Keratinocyte (primary cell): Measurements from ENCODE around the gene KIF26A. TPM values are rescaled to one million over a fixed set of nuclear protein-coding genes. Genes with fewer than 3 reads are reported as not detected.

Source experiments
- DNase-seq: peaks from one replicate; pipeline ENCODE4 v3.0.0-alpha.2; 2011; ENCODE audit warnings: low read depth, missing footprints, low spot score
- FAIRE-seq: peaks from 2 replicates; lab custom pipeline; 2011; peaks lifted over from hg19 to GRCh38; lab: Jason Lieb, UNC
- H2AFZ ChIP-seq: 2 replicates; pipeline ENCODE4 v1.6.0; 2012; ENCODE audit warnings: low read length, control low read depth, inconsistent platforms; ENCODE audit not compliant: control insufficient read depth
- H3K27ac ChIP-seq: 2 replicates; pipeline ENCODE4 v1.5.1; 2011; ENCODE audit warnings: low read length; ENCODE audit not compliant: control insufficient read depth, insufficient read depth
- H3K27me3 ChIP-seq: 3 replicates; pipeline ENCODE4 v1.6.0; 2011; ENCODE audit warnings: low read length; ENCODE audit not compliant: control insufficient read depth, insufficient read depth; ENCODE audit errors: extremely low read depth
- H3K36me3 ChIP-seq, 2 experiments: 2 replicates in 1 of 2; 3 replicates in 1 of 2; pipeline ENCODE4 v1.5.1; 2011; ENCODE audit warnings: low read length in 2 of 2, mild to moderate bottlenecking in 1 of 2; ENCODE audit not compliant: control insufficient read depth in 2 of 2, insufficient read depth in 2 of 2; ENCODE audit errors: extremely low read depth in 1 of 2
- H3K4me1 ChIP-seq: 3 replicates; pipeline ENCODE4 v1.5.1; 2011; ENCODE audit warnings: low read length; ENCODE audit not compliant: control insufficient read depth, insufficient read depth; ENCODE audit errors: extremely low read depth
- H3K4me2 ChIP-seq: 3 replicates; pipeline ENCODE4 v1.6.0; 2011; ENCODE audit warnings: low read depth, low read length; ENCODE audit not compliant: control insufficient read depth, insufficient read depth; ENCODE audit errors: extremely low read depth
- H3K4me3 ChIP-seq, 3 experiments: fragments of 200-600 bp in 1 of 3; sonication (generic) in 1 of 3; 2 replicates in 2 of 3; 3 replicates in 1 of 3; pipeline ENCODE4 v1.5.1; 2011 to 2016; ENCODE audit warnings: low read length in 3 of 3, mild to moderate bottlenecking in 3 of 3, control low read depth in 2 of 3, inconsistent platforms in 1 of 3, low read depth in 1 of 3, mixed read lengths in 1 of 3, mixed run types in 1 of 3, moderate library complexity in 1 of 3; ENCODE audit not compliant: control insufficient read depth in 2 of 3, insufficient read depth in 2 of 3; ENCODE audit errors: extremely low read depth in 1 of 3
- H3K79me2 ChIP-seq: 2 replicates; pipeline ENCODE4 v1.6.0; 2012; ENCODE audit warnings: low read length; ENCODE audit not compliant: control insufficient read depth, insufficient read depth
- H3K9ac ChIP-seq: 3 replicates; pipeline ENCODE4 v1.6.0; 2011; ENCODE audit warnings: low read length; ENCODE audit not compliant: control insufficient read depth, insufficient read depth; ENCODE audit errors: extremely low read depth
- H3K9me1 ChIP-seq: 3 replicates; pipeline ENCODE4 v1.6.0; 2011; ENCODE audit warnings: low read length; ENCODE audit not compliant: control insufficient read depth, insufficient read depth; ENCODE audit errors: extremely low read depth
- H3K9me3 ChIP-seq: 2 replicates; pipeline ENCODE4 v1.5.1; 2012; ENCODE audit warnings: low read depth, low read length; ENCODE audit not compliant: control insufficient read depth
- H4K20me1 ChIP-seq: 3 replicates; pipeline ENCODE4 v1.6.0; 2011; ENCODE audit warnings: low read length; ENCODE audit not compliant: control insufficient read depth, insufficient read depth; ENCODE audit errors: extremely low read depth
- EZH2 ChIP-seq: IDR thresholded peaks from one replicate; pipeline ENCODE4 v1.6.1; 2012; ENCODE audit warnings: inconsistent platforms, mild to moderate bottlenecking, low read length, moderate library complexity
- dilution Hi-C: fragments of 300-500 bp; cut with MboI; formaldehyde crosslinking; loops from one replicate; pipeline ENCODE4 v1.7.0; 2020; ENCODE audit warnings: low sequenced_read_pairs; ENCODE audit not compliant: extremely low pct_ligation_motif_present
- polyA plus RNA-seq, 5 experiments: library from polyadenylated mRNA; depleted of rRNA in 3 of 5; stranded (reverse) in 3 of 5; stranded (forward) in 1 of 5; unstranded in 1 of 5; fragments of >200 nt; gene quantifications; 1 replicate in 1 of 5; 2 replicates in 3 of 5; 3 replicates in 1 of 5; pipeline versions ENCODE4 v1.2.1 to v1.2.3, GENCODE V29; 2011 to 2012; ENCODE audit warnings: missing spikeins in 2 of 5, low read depth in 1 of 5, low replicate concordance in 1 of 5
- TF ChIP-seq, protein P1 (sequence below), 3 experiments: IDR thresholded peaks in 1 of 3; conservative IDR thresholded peaks in 1 of 3; optimal IDR thresholded peaks in 1 of 3; 2 replicates in 2 of 3; 3 replicates in 1 of 3; pipeline versions ENCODE3 to v1.5.1; 2011; ENCODE audit warnings: low read length in 3 of 3, mild to moderate bottlenecking in 3 of 3, moderate library complexity in 2 of 3, control low read depth in 1 of 3, inconsistent platforms in 1 of 3; ENCODE audit not compliant: insufficient read depth in 2 of 3; ENCODE audit errors: extremely low read depth in 1 of 3

The KIF26A gene
- polyA plus RNA-seq, 1 donor (not counting 4 experiments of a cell fraction or from before 2014, with no cell fraction given) = 0.07 TPM

DNA sequence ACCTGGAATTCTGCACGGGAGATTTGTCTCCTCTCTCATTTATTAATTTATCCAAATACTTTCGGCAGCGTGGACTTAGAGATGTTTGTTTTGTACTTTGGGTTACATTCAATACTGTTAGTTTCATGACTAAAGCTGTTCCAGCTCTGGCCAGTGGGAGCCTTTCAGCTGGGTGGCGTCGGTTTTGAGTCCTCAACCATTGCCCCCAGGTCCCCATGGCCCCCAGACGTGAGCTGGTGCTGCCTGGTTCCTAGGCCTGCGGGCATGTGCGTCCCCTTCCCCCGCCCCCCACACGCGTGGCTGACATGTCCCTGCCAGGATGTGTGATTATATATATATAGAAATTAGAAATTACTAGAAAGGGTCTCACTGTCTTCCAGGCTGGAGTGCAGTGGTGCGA lies 48.2 kb downstream of the KIF26A start:
- DNase-seq = no peak
- peaks cover 23% of the 10 kb centered on the region for H3K27me3 ChIP-seq
- no peaks in the 10 kb centered on the region for H3K9me1 ChIP-seq
- H3K4me2 ChIP-seq = no peak overlapping the region
- H2AFZ ChIP-seq = no peak overlapping the region
- TF ChIP-seq, protein P1, sequence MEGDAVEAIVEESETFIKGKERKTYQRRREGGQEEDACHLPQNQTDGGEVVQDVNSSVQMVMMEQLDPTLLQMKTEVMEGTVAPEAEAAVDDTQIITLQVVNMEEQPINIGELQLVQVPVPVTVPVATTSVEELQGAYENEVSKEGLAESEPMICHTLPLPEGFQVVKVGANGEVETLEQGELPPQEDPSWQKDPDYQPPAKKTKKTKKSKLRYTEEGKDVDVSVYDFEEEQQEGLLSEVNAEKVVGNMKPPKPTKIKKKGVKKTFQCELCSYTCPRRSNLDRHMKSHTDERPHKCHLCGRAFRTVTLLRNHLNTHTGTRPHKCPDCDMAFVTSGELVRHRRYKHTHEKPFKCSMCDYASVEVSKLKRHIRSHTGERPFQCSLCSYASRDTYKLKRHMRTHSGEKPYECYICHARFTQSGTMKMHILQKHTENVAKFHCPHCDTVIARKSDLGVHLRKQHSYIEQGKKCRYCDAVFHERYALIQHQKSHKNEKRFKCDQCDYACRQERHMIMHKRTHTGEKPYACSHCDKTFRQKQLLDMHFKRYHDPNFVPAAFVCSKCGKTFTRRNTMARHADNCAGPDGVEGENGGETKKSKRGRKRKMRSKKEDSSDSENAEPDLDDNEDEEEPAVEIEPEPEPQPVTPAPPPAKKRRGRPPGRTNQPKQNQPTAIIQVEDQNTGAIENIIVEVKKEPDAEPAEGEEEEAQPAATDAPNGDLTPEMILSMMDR (optimal IDR thresholded peaks at IDR 0.05 in 1 of 3, IDR thresholded peaks at IDR 0.05 in 1 of 3, conservative IDR thresholded peaks at IDR 0.05 in 1 of 3; ENCODE audit: extremely low read depth in 1 of 3, insufficient read depth in 2 of 3, low read length in 3 of 3) = no peak
- TF ChIP-seq EZH2 = no peak
- no peaks in the 10 kb centered on the region for H4K20me1 ChIP-seq
- H3K27ac ChIP-seq = no peak overlapping the region
- no peaks in the 10 kb centered on the region for H3K79me2 ChIP-seq
- dilution Hi-C loops = no loop called here
- H3K9ac ChIP-seq = no peak overlapping the region
- H3K36me3 ChIP-seq = no peaks in the 10 kb centered on the region
- no peaks in the 10 kb centered on the region for H3K9me3 ChIP-seq
- FAIRE-seq = no peak
- H3K4me3 ChIP-seq = no peak overlapping the region
- peaks cover 10% of the 10 kb centered on the region for H3K4me1 ChIP-seq

DNA sequence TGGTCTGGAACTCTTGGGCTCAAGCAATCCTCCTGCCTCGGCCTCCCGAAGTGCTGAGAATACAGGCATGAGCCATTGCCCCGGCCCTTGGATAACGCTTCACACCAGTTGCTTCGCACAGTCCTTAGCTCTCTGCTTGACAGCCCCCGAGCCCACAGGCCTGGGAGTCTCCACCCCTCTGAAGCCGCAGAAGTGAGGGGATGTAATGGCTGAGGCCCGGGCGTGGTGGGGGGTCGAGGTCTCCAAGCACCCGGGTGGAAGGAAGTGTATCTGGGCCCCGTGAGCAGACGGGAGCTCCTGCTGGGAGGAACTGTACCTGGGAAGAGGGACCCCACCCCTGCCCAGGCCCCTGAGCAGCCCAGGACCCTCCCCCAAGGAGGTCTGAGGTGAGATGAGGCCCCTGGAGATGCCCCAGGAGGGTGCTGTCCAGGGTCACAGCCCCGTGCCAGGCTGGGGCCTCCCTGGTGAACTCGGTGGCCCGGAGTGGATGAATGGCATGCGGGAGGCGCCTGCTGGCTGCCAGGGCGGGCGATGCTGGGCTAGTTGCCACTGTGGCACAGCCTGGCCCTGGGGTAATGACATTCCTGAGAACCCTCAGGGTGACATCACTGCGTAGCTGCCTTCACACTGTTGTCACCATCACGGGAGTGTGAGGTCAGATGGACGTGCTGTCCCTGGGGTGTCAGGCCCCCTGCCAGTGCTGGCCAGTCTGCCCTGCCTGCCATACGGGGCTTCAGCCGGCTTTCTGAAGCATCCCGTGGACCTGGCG lies 48.9 kb downstream of the KIF26A start:
- Histone ChIP-seq H4K20me1 (no peaks in the 10 kb centered on the region), H3K79me2 (no peaks in the 10 kb centered on the region), H3K9me1 (no peaks in the 10 kb centered on the region), H3K27me3 (peaks cover 23% of the 10 kb centered on the region), H3K36me3 (no peaks in the 10 kb centered on the region), H2AFZ (no peak overlapping the region), H3K4me1 (peaks cover 3% of the 10 kb centered on the region), H3K9ac (no peak overlapping the region), H3K4me3 (no peak overlapping the region), H3K4me2 (no peak overlapping the region), H3K9me3 (no peaks in the 10 kb centered on the region), H3K27ac (no peak overlapping the region)
- TF ChIP-seq, protein P1 (optimal IDR thresholded peaks at IDR 0.05 in 1 of 3, IDR thresholded peaks at IDR 0.05 in 1 of 3, conservative IDR thresholded peaks at IDR 0.05 in 1 of 3; ENCODE audit: extremely low read depth in 1 of 3, insufficient read depth in 2 of 3, low read length in 3 of 3) = no peak
- no peak for TF ChIP-seq EZH2
- FAIRE-seq (no peak), DNase-seq (no peak)
- dilution Hi-C loops = no loop called here
